HepG2 (cell line): Measurements from ENCODE around the gene ACO1.

Experiments used
- ATF7-NPFF ChIP-seq: sonication (generic); formaldehyde crosslinking; IDR thresholded peaks from 2 replicates; pipeline ENCODE4 v1.8.1; 2023; ENCODE audit warnings: mild to moderate bottlenecking, low read depth, missing genetic modification reagents, moderate library complexity
- CHCHD3 ChIP-seq: sonication (generic); formaldehyde crosslinking; IDR thresholded peaks from 2 replicates; pipeline ENCODE4 v1.8.0; 2022; ENCODE audit warnings: mild to moderate bottlenecking, missing genetic modification reagents, moderate library complexity
- ETV5 ChIP-seq: IDR thresholded peaks from 2 replicates; pipeline ENCODE4 v1.6.1; 2018; ENCODE audit warnings: missing biosample characterization, missing genetic modification reagents, inconsistent platforms, borderline replicate concordance
- SIN3B ChIP-seq: fragments of 150-350 bp; IDR thresholded peaks from 2 replicates; pipeline ENCODE4 v1.6.1; 2014; ENCODE audit warnings: low read length
- ZBTB33 ChIP-seq: sonication (generic); formaldehyde crosslinking; IDR thresholded peaks from 2 replicates; pipeline ENCODE4 v1.4.0; 2020; ENCODE audit warnings: missing genetic modification reagents
- ZNF24 ChIP-seq: fragments of 450-650 bp; IDR thresholded peaks from 2 replicates; pipeline ENCODE4 v1.6.1; 2017; ENCODE audit warnings: antibody characterized with exemption, mild to moderate bottlenecking
- ZNF558 ChIP-seq: sonication (generic); formaldehyde crosslinking; IDR thresholded peaks from 2 replicates; pipeline ENCODE4 v1.9.0; 2022; ENCODE audit warnings: mild to moderate bottlenecking, missing genetic modification reagents, borderline replicate concordance

- no peak for TF ChIP-seq ZNF558 (CRISPR knock-in tag)
- no peak for TF ChIP-seq ZBTB33
- no peak for TF ChIP-seq CHCHD3 (CRISPR knock-in tag)
- no peak for TF ChIP-seq ETV5
- TF ChIP-seq ZNF24 = no peak
- no peak for TF ChIP-seq ATF7-NPFF
- no peak for TF ChIP-seq SIN3B
These were observed 102.6 kb downstream of the ACO1 start for GRCh38 chr9:32486839-32487562.
